Measurements from ENCODE around the gene COPZ1.

Gene COPZ1

GRCh38 chr12:54381136-54381535, 56.2 kb downstream of the COPZ1 start:
- Mint-ChIP-seq H3K27ac (no peak overlapping the region), H3K9me3 (no peaks in the 10 kb centered on the region), H3K36me3 (ENCODE audit: low read depth) (no peaks in the 10 kb centered on the region), H3K4me3 (no peak overlapping the region), H3K4me1 (ENCODE audit: low read depth) (peaks cover 10% of the 10 kb centered on the region), H3K27me3 (ENCODE audit: low read depth) (peaks cover 7% of the 10 kb centered on the region)

- Mint-ChIP-seq H3K27me3 (ENCODE audit: low read depth) (peaks cover 7% of the 10 kb centered on the region), H3K4me3 (no peak overlapping the region), H3K9me3 (no peaks in the 10 kb centered on the region), H3K4me1 (ENCODE audit: low read depth) (peaks cover 10% of the 10 kb centered on the region), H3K27ac (no peak overlapping the region), H3K36me3 (ENCODE audit: low read depth) (no peaks in the 10 kb centered on the region)
Observed at GRCh38 chr12:54383041-54383609, 58.2 kb downstream of the COPZ1 start.

GRCh38 chr12:54384591-54385041, 59.7 kb downstream of the COPZ1 start, which contains the start of gene ZNF385A:
Gene ZNF385A (minus strand): TSS chr12:54384733. CDS start chr12:54384514, 219 bp downstream.
- Mint-ChIP-seq H3K9me3 (no peaks in the 10 kb centered on the region), H3K36me3 (ENCODE audit: low read depth) (no peaks in the 10 kb centered on the region), H3K27ac (no peak within 1 kb of the TSS), H3K4me3 (no peak within 1 kb of the TSS), H3K4me1 (ENCODE audit: low read depth) (peaks cover 6% of the 10 kb centered on the region), H3K27me3 (ENCODE audit: low read depth) (peaks cover 3% of the 10 kb centered on the region)

- Mint-ChIP-seq H3K36me3 (ENCODE audit: low read depth) (no peaks in the 10 kb centered on the region), H3K4me1 (ENCODE audit: low read depth) (peaks cover 3% of the 10 kb centered on the region), H3K4me3 (no peak overlapping the region), H3K27ac (no peak overlapping the region), H3K27me3 (ENCODE audit: low read depth) (peaks cover 3% of the 10 kb centered on the region), H3K9me3 (no peaks in the 10 kb centered on the region)
Observed at GRCh38 chr12:54385251-54385914, 60.5 kb downstream of the COPZ1 start.

GRCh38 chr12:54386403-54387113, 61.6 kb downstream of the COPZ1 start:
- no peak overlapping the region for H3K27ac Mint-ChIP-seq
- peaks cover under 1% of the 10 kb centered on the region for H3K36me3 Mint-ChIP-seq (ENCODE audit: low read depth)
- peaks cover 2% of the 10 kb centered on the region for H3K27me3 Mint-ChIP-seq (ENCODE audit: low read depth)
- H3K4me1 Mint-ChIP-seq (ENCODE audit: low read depth) = peaks cover 5% of the 10 kb centered on the region
- no peak overlapping the region for H3K4me3 Mint-ChIP-seq
- no peaks in the 10 kb centered on the region for H3K9me3 Mint-ChIP-seq

GRCh38 chr12:54387114-54387467, 62.2 kb downstream of the COPZ1 start:
- H3K4me1 Mint-ChIP-seq (ENCODE audit: low read depth) = peaks cover 9% of the 10 kb centered on the region
- no peaks in the 10 kb centered on the region for H3K9me3 Mint-ChIP-seq
- no peak overlapping the region for H3K27ac Mint-ChIP-seq
- H3K4me3 Mint-ChIP-seq = no peak overlapping the region
- no peaks in the 10 kb centered on the region for H3K27me3 Mint-ChIP-seq (ENCODE audit: low read depth)
- peaks cover 5% of the 10 kb centered on the region for H3K36me3 Mint-ChIP-seq (ENCODE audit: low read depth)

- Mint-ChIP-seq H3K4me3 (no peak overlapping the region), H3K9me3 (no peaks in the 10 kb centered on the region), H3K27me3 (ENCODE audit: low read depth) (no peaks in the 10 kb centered on the region), H3K36me3 (ENCODE audit: low read depth) (peaks cover 7% of the 10 kb centered on the region), H3K4me1 (ENCODE audit: low read depth) (peaks cover 7% of the 10 kb centered on the region), H3K27ac (no peak overlapping the region)
Observed at GRCh38 chr12:54388237-54389133, 63.6 kb downstream of the COPZ1 start.

GRCh38 chr12:54389134-54389508, 64.2 kb downstream of the COPZ1 start:
- H3K36me3 Mint-ChIP-seq (ENCODE audit: low read depth) = peaks cover 11% of the 10 kb centered on the region
- peaks cover 13% of the 10 kb centered on the region for H3K4me1 Mint-ChIP-seq (ENCODE audit: low read depth)
- no peak overlapping the region for H3K4me3 Mint-ChIP-seq
- H3K27ac Mint-ChIP-seq = no peak overlapping the region
- no peaks in the 10 kb centered on the region for H3K9me3 Mint-ChIP-seq
- H3K27me3 Mint-ChIP-seq (ENCODE audit: low read depth) = no peaks in the 10 kb centered on the region

GRCh38 chr12:54389607-54390175, 64.8 kb downstream of the COPZ1 start:
- Mint-ChIP-seq H3K36me3 (ENCODE audit: low read depth) (peaks cover 15% of the 10 kb centered on the region), H3K4me1 (ENCODE audit: low read depth) (peaks cover 17% of the 10 kb centered on the region), H3K27me3 (ENCODE audit: low read depth) (no peaks in the 10 kb centered on the region), H3K9me3 (no peaks in the 10 kb centered on the region), H3K4me3 (peak overlapping the region; percentile 16), H3K27ac (no peak overlapping the region)

GRCh38 chr12:54390176-54390667, 65.3 kb downstream of the COPZ1 start:
- Mint-ChIP-seq H3K9me3 (no peaks in the 10 kb centered on the region), H3K27ac (no peak overlapping the region), H3K4me1 (ENCODE audit: low read depth) (peaks cover 17% of the 10 kb centered on the region), H3K36me3 (ENCODE audit: low read depth) (peaks cover 20% of the 10 kb centered on the region), H3K27me3 (ENCODE audit: low read depth) (no peaks in the 10 kb centered on the region), H3K4me3 (peak overlapping the region; percentile 16)

GRCh38 chr12:54390668-54391551, 66.0 kb downstream of the COPZ1 start:
- Mint-ChIP-seq H3K36me3 (ENCODE audit: low read depth) (peaks cover 25% of the 10 kb centered on the region), H3K27me3 (ENCODE audit: low read depth) (no peaks in the 10 kb centered on the region), H3K4me1 (ENCODE audit: low read depth) (peaks cover 17% of the 10 kb centered on the region), H3K27ac (no peak overlapping the region), H3K4me3 (peak overlapping the region; percentile 57), H3K9me3 (no peaks in the 10 kb centered on the region)

- Mint-ChIP-seq H3K27me3 (ENCODE audit: low read depth) (no peaks in the 10 kb centered on the region), H3K27ac (no peak overlapping the region), H3K9me3 (no peaks in the 10 kb centered on the region), H3K36me3 (ENCODE audit: low read depth) (peaks cover 37% of the 10 kb centered on the region), H3K4me1 (ENCODE audit: low read depth) (peaks cover 17% of the 10 kb centered on the region), H3K4me3 (no peak overlapping the region)
Observed at GRCh38 chr12:54392485-54393206, 67.7 kb downstream of the COPZ1 start.

- peaks cover 17% of the 10 kb centered on the region for H3K4me1 Mint-ChIP-seq (ENCODE audit: low read depth)
- no peaks in the 10 kb centered on the region for H3K27me3 Mint-ChIP-seq (ENCODE audit: low read depth)
- no peak overlapping the region for H3K27ac Mint-ChIP-seq
- peaks cover 42% of the 10 kb centered on the region for H3K36me3 Mint-ChIP-seq (ENCODE audit: low read depth)
- H3K4me3 Mint-ChIP-seq = no peak overlapping the region
- H3K9me3 Mint-ChIP-seq = no peaks in the 10 kb centered on the region
Observed at GRCh38 chr12:54393207-54393609, 68.3 kb downstream of the COPZ1 start.

All from T-helper 1 cell treated with Interleukin-12 subunit alpha and Interleukin-12 subunit beta and Interleukin-4 antibody, amounts not matched to agents 30 μg/mL and 1 μg/mL, for 36 hours (primary cell).